Ishikawa (cell line): Measurements from ENCODE around the gene TNFRSF6B.
A peak's percentile ranks its signal among the peaks of the same experiment; 100 is the strongest.

Experiments used
- CEBPB ChIP-seq: IDR thresholded peaks from 2 replicates; pipeline ENCODE4 v1.6.1; 2012
- CREB1 ChIP-seq: IDR thresholded peaks from 2 replicates; pipeline ENCODE4 v1.6.1; 2012; ENCODE audit warnings: low read depth
- EP300 ChIP-seq: IDR thresholded peaks from 2 replicates; pipeline ENCODE4 v1.6.1; 2012; ENCODE audit warnings: borderline replicate concordance
- FOXM1 ChIP-seq: IDR thresholded peaks from 2 replicates; pipeline ENCODE4 v1.6.1; 2012; ENCODE audit warnings: low read depth, borderline replicate concordance
- RAD21 ChIP-seq: IDR thresholded peaks from 2 replicates; pipeline ENCODE4 v1.6.1; 2012; ENCODE audit warnings: low read depth
- TAF1 ChIP-seq: IDR thresholded peaks from 2 replicates; pipeline ENCODE4 v1.6.1; 2012; ENCODE audit warnings: low read depth, mild to moderate bottlenecking
- TEAD4 ChIP-seq: IDR thresholded peaks from 2 replicates; pipeline ENCODE4 v1.6.1; 2012
- YY1 ChIP-seq: IDR thresholded peaks from 2 replicates; pipeline ENCODE4 v1.6.1; 2012; ENCODE audit warnings: low read depth
- ZBTB7A ChIP-seq: IDR thresholded peaks from 2 replicates; pipeline ENCODE4 v1.6.1; 2012; ENCODE audit warnings: low read depth
- TF ChIP-seq, protein P1 (sequence below): IDR thresholded peaks from 2 replicates; pipeline ENCODE4 v1.6.1; 2012
- TF ChIP-seq, protein P2 (sequence below): IDR thresholded peaks from 2 replicates; pipeline ENCODE4 v1.6.1; 2012
- TF ChIP-seq, protein P3 (sequence below): IDR thresholded peaks from 2 replicates; pipeline ENCODE4 v1.6.1; 2012; ENCODE audit warnings: low read depth, mild to moderate bottlenecking

DNA sequence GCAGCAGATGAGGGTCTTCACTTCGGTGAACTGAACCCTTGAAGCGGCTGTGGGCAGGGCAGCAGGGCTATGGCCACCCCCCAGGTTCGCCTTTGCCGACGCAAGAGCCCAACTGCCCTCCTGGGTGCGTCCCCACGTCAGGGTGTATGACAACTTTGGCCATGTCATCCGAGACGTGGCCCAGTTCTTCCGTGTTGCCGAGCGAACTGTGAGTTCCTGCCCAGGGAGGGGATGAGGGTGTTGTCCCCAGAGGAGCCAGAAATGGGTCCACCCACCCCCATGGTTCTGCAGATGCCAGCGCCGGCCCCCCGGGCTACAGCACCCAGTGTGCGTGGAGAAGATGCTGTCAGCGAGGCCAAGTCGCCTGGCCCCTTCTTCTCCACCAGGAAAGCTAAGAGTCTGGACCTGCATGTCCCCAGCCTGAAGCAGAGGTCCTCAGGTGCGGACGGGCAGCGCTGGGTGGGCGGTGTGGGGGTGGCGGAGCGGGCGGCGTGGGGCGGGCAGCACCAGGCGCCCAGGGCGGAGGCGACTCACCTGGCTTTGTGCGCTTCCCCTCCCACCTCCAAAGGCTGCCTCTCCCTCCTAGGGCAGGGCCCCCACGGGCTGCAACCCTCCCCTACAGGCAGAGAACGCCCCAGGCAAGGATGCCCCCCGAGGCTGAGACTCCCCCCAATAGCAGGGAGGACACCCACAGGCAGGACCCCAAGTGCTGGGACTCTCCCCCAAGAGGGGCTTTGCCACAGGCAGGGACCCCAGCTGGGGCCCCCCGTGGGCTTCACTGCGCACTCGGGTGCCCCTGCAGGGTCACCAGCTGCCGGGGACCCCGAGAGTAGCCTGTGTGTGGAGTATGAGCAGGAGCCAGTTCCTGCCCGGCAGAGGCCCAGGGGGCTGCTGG lies 6.2 kb upstream of the TNFRSF6B start:
- TF ChIP-seq, protein P1, sequence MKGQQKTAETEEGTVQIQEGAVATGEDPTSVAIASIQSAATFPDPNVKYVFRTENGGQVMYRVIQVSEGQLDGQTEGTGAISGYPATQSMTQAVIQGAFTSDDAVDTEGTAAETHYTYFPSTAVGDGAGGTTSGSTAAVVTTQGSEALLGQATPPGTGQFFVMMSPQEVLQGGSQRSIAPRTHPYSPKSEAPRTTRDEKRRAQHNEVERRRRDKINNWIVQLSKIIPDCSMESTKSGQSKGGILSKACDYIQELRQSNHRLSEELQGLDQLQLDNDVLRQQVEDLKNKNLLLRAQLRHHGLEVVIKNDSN = no peak
- TF ChIP-seq TEAD4 = no peak
- TF ChIP-seq YY1 = no peak
- TF ChIP-seq EP300 = no peak
- TF ChIP-seq RAD21 = no peak
- TF ChIP-seq TAF1 = no peak
- no peak for TF ChIP-seq CREB1
- no peak for TF ChIP-seq FOXM1
- TF ChIP-seq CEBPB = no peak
- TF ChIP-seq, protein P2, sequence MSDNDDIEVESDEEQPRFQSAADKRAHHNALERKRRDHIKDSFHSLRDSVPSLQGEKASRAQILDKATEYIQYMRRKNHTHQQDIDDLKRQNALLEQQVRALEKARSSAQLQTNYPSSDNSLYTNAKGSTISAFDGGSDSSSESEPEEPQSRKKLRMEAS = no peak
- TF ChIP-seq, protein P3, sequence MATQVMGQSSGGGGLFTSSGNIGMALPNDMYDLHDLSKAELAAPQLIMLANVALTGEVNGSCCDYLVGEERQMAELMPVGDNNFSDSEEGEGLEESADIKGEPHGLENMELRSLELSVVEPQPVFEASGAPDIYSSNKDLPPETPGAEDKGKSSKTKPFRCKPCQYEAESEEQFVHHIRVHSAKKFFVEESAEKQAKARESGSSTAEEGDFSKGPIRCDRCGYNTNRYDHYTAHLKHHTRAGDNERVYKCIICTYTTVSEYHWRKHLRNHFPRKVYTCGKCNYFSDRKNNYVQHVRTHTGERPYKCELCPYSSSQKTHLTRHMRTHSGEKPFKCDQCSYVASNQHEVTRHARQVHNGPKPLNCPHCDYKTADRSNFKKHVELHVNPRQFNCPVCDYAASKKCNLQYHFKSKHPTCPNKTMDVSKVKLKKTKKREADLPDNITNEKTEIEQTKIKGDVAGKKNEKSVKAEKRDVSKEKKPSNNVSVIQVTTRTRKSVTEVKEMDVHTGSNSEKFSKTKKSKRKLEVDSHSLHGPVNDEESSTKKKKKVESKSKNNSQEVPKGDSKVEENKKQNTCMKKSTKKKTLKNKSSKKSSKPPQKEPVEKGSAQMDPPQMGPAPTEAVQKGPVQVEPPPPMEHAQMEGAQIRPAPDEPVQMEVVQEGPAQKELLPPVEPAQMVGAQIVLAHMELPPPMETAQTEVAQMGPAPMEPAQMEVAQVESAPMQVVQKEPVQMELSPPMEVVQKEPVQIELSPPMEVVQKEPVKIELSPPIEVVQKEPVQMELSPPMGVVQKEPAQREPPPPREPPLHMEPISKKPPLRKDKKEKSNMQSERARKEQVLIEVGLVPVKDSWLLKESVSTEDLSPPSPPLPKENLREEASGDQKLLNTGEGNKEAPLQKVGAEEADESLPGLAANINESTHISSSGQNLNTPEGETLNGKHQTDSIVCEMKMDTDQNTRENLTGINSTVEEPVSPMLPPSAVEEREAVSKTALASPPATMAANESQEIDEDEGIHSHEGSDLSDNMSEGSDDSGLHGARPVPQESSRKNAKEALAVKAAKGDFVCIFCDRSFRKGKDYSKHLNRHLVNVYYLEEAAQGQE = no peak
- TF ChIP-seq ZBTB7A = peak; percentile 5; the same call in 1 of the 2 replicates
